Endothelial cell of umbilical vein (primary cell): ENCODE results near the gene AKT1.

Experiments used
- CTCF ChIP-seq, 2 donors: IDR thresholded peaks; 1 replicate in 1 of 2; 2 replicates in 1 of 2; pipeline ENCODE4 v1.5.1; 2011; ENCODE audit warnings: low read length in 2 of 2, mild to moderate bottlenecking in 2 of 2, moderate library complexity in 2 of 2, control low read depth in 1 of 2, inconsistent platforms in 1 of 2, low read depth in 1 of 2; ENCODE audit not compliant: insufficient read depth in 1 of 2; ENCODE audit errors: extremely low read depth in 1 of 2
- EZH2 ChIP-seq: IDR thresholded peaks from 2 replicates; pipeline ENCODE4 v1.6.1; 2012; ENCODE audit warnings: borderline replicate concordance, low read depth, mild to moderate bottlenecking, moderate library complexity, low read length, inconsistent platforms; ENCODE audit not compliant: severe bottlenecking

GRCh38 chr14:104741108-104741802 is 54.3 kb downstream of the AKT1 start:
- TF ChIP-seq EZH2 (no peak), CTCF (IDR thresholded peaks at IDR 0.05; ENCODE audit: extremely low read depth in 1 of 2, insufficient read depth in 1 of 2, low read depth in 1 of 2, low read length in 2 of 2) (no peak)
